Calu3 (cell line): ENCODE results near the gene MUC13. TPM values are rescaled to one million over a fixed set of nuclear protein-coding genes. Genes with fewer than 3 reads are reported as not detected.

ENCODE experiments used
- BruUV-seq: library from RNA; stranded (reverse); fragments of 400-500 nt; replicated peaks from 2 replicates; lab custom pipeline; 2021; lab: Mats Ljungman, UMichigan
- CTCF ChIA-PET: fragments of 300-600 bp; sonication (Branson Sonifier 250); formaldehyde crosslinking; loops from one replicate; lab custom pipeline; 2022; ENCODE audit warnings: antibody characterized with exemption; lab: Charles Lee
- DNase-seq: peaks from one replicate; pipeline ENCODE4 v3.0.0; 2022
- H3K27ac Mint-ChIP-seq: one replicate; pipeline ENCODE4 v1.8.0; 2022; ENCODE audit warnings: mixed read lengths; ENCODE audit not compliant: unreplicated experiment
- H3K27me3 Mint-ChIP-seq: one replicate; pipeline ENCODE4 v1.8.0; 2022; ENCODE audit warnings: mixed read lengths; ENCODE audit not compliant: unreplicated experiment
- H3K36me3 Mint-ChIP-seq: one replicate; pipeline ENCODE4 v1.8.0; 2022; ENCODE audit warnings: mild to moderate bottlenecking, moderate library complexity, mixed read lengths; ENCODE audit not compliant: insufficient read depth, unreplicated experiment
- H3K4me1 Mint-ChIP-seq: one replicate; pipeline ENCODE4 v1.8.0; 2022; ENCODE audit warnings: mild to moderate bottlenecking, low read depth, mixed read lengths; ENCODE audit not compliant: unreplicated experiment
- H3K4me3 Mint-ChIP-seq: one replicate; pipeline ENCODE4 v1.8.0; 2022; ENCODE audit warnings: mild to moderate bottlenecking, low read depth, moderate library complexity, mixed read lengths; ENCODE audit not compliant: unreplicated experiment
- H3K9me3 Mint-ChIP-seq: one replicate; pipeline ENCODE4 v1.8.0; 2022; ENCODE audit warnings: low read depth, mixed read lengths; ENCODE audit not compliant: unreplicated experiment
- intact Hi-C: fragments of 100-400 bp; cut with micrococcal nuclease; formaldehyde crosslinking; loops from one replicate; pipeline ENCODE4 v1.10.0; 2022; ENCODE audit not compliant: unreplicated experiment
- total RNA-seq: library from RNA; stranded (reverse); gene quantifications from 2 replicates; pipeline ENCODE4 v1.2.3, GENCODE V29; 2022
- TF ChIP-seq, protein P1 (sequence below): fragments of 200-600 bp; IDR thresholded peaks from one replicate; pipeline ENCODE4 v1.8.0; 2022; ENCODE audit warnings: antibody characterized with exemption; ENCODE audit not compliant: unreplicated experiment

The MUC13 gene
- total RNA-seq, 1 experiment from 2014 or later = 25.8 TPM

DNA sequence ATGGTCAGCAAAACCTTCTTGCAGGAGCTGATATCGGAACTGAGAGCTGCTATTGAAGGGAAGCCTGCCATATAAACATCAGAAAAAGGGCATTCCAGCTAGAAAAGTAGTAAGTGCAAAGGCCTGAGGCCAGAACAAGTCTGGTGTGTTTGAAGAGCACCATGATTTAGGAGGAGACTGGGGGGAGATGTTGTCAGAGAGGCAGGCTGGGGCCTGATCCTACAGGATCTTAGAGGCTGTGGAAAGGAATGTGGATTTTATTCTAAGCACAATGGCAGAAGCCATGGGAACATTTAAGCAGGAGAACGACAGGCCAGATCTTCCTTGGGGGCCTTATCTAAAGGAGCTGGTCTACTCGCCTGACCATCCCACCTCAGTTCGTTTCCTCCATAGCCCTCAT is 5.1 kb upstream of the MUC13 start:
- H3K4me3 Mint-ChIP-seq = no peak overlapping the region
- H3K27ac Mint-ChIP-seq = no peak overlapping the region
- peaks cover 17% of the 10 kb centered on the region for H3K4me1 Mint-ChIP-seq
- TF ChIP-seq, protein P1, sequence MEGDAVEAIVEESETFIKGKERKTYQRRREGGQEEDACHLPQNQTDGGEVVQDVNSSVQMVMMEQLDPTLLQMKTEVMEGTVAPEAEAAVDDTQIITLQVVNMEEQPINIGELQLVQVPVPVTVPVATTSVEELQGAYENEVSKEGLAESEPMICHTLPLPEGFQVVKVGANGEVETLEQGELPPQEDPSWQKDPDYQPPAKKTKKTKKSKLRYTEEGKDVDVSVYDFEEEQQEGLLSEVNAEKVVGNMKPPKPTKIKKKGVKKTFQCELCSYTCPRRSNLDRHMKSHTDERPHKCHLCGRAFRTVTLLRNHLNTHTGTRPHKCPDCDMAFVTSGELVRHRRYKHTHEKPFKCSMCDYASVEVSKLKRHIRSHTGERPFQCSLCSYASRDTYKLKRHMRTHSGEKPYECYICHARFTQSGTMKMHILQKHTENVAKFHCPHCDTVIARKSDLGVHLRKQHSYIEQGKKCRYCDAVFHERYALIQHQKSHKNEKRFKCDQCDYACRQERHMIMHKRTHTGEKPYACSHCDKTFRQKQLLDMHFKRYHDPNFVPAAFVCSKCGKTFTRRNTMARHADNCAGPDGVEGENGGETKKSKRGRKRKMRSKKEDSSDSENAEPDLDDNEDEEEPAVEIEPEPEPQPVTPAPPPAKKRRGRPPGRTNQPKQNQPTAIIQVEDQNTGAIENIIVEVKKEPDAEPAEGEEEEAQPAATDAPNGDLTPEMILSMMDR = no peak
- CTCF ChIA-PET = interaction anchor here (0.8 kb wide), 1 partner anchor 11 kb away, joined by 3 read pairs; no protein-coding TSS in a partner anchor
- no peaks in the 10 kb centered on the region for H3K36me3 Mint-ChIP-seq
- no peaks in the 10 kb centered on the region for H3K9me3 Mint-ChIP-seq
- no peaks in the 10 kb centered on the region for H3K27me3 Mint-ChIP-seq
- no peak for DNase-seq
- intact Hi-C loops = no loop called here
- BruUV-seq = no TSS peak

- intact Hi-C loops = no loop called here
- no peaks in the 10 kb centered on the region for H3K27me3 Mint-ChIP-seq
- TF ChIP-seq, protein P1 = no peak
- H3K27ac Mint-ChIP-seq = no peak overlapping the region
- CTCF ChIA-PET = interaction anchor here (0.5 kb wide), 1 partner anchor 167 kb away, joined by 3 read pairs; no protein-coding TSS in a partner anchor
- no peaks in the 10 kb centered on the region for H3K9me3 Mint-ChIP-seq
- no peak overlapping the region for H3K4me3 Mint-ChIP-seq
- H3K4me1 Mint-ChIP-seq = peaks cover 24% of the 10 kb centered on the region
- BruUV-seq = no TSS peak
- no peaks in the 10 kb centered on the region for H3K36me3 Mint-ChIP-seq
- no peak for DNase-seq
These were observed 4.3 kb upstream of the MUC13 start for GRCh38 chr3:124938896-124939295.

DNA sequence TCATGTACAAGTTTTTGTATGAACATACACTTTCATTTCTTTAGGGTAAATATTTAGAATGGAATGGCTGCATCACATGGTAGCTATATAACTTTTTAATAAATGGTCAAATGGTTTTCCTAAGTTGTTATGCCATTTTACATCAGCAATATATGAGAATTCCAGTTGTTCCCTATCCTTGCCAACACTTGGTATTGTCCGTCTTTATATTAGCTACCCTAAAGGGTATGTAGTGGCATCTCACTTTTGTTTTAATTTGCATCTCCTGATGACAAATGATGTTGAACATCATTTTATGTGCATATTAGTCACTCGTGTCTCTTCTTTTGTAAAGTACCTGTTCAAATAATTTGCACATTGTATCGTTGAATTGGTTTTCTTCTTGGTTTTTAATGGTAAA is 2.5 kb upstream of the MUC13 start:
- peaks cover 40% of the 10 kb centered on the region for H3K4me1 Mint-ChIP-seq
- H3K27ac Mint-ChIP-seq = no peak overlapping the region
- no peak overlapping the region for H3K4me3 Mint-ChIP-seq
- no peaks in the 10 kb centered on the region for H3K9me3 Mint-ChIP-seq
- no TSS peak for BruUV-seq
- intact Hi-C loops = no loop called here
- no peak for DNase-seq
- TF ChIP-seq, protein P1 = no peak
- CTCF ChIA-PET = interaction anchor here (1.4 kb wide), 1 partner anchor 10 kb away, joined by 3 read pairs; no protein-coding TSS in a partner anchor
- no peaks in the 10 kb centered on the region for H3K36me3 Mint-ChIP-seq
- no peaks in the 10 kb centered on the region for H3K27me3 Mint-ChIP-seq

GRCh38 chr3:124935794-124936542 is 1.4 kb upstream of the MUC13 start:
- no peaks in the 10 kb centered on the region for H3K27me3 Mint-ChIP-seq
- no peaks in the 10 kb centered on the region for H3K9me3 Mint-ChIP-seq
- no TSS peak for BruUV-seq
- CTCF ChIA-PET = interaction anchor here (0.8 to 1.4 kb wide), 2 partner anchors 9 to 15 kb away, joined by 3 to 4 read pairs; no protein-coding TSS in a partner anchor
- H3K36me3 Mint-ChIP-seq = no peaks in the 10 kb centered on the region
- H3K4me3 Mint-ChIP-seq = no peak overlapping the region
- peaks cover 40% of the 10 kb centered on the region for H3K4me1 Mint-ChIP-seq
- intact Hi-C loops = no loop called here
- no peak for DNase-seq
- TF ChIP-seq, protein P1 = no peak
- H3K27ac Mint-ChIP-seq = no peak overlapping the region
